PFSK-1 (cell line): ENCODE data around the gene CSNK1G3.

ENCODE experiments used
- POLR2AphosphoS5 ChIP-seq: IDR thresholded peaks from 2 replicates; pipeline ENCODE4 v1.6.1; 2012; ENCODE audit warnings: low read depth, mild to moderate bottlenecking, control low read depth, low read length, moderate library complexity
- SIN3A ChIP-seq: IDR thresholded peaks from 2 replicates; pipeline ENCODE4 v1.6.1; 2012; ENCODE audit warnings: mild to moderate bottlenecking, low read length, moderate library complexity, borderline replicate concordance; ENCODE audit not compliant: insufficient read depth
- TAF1 ChIP-seq: IDR thresholded peaks from 2 replicates; pipeline ENCODE4 v1.6.1; 2012; ENCODE audit warnings: low read length, control low read depth, borderline replicate concordance; ENCODE audit not compliant: insufficient read depth
- TF ChIP-seq, protein P1 (sequence below), 2 experiments: IDR thresholded peaks; 2 replicates each; pipeline versions ENCODE4 v1.6.1 to v1.8.0; 2011 to 2012; ENCODE audit warnings: low read depth in 2 of 2, low read length in 2 of 2, control low read depth in 1 of 2, inconsistent platforms in 1 of 2, mild to moderate bottlenecking in 1 of 2, moderate library complexity in 1 of 2; ENCODE audit not compliant: insufficient read depth in 1 of 2

DNA sequence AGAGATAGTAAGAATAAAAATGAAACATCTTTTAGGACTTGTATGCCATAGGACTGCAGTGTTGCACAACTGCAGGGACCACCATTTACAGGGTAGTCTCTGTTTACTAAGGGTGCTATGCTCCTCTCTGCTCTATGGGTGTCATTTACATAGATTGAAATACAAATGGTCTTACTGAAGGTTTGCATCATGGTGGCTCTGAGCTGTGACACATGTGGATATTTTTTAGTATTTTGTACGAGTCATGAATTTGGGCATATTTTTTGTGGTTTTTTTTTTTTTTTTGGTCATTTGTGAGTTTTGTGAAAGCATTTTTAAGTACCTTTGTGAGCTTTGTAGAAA is 47.4 kb downstream of the CSNK1G3 start:
- TF ChIP-seq POLR2AphosphoS5 (no peak), SIN3A (no peak), TAF1 (no peak)
- TF ChIP-seq, protein P1, sequence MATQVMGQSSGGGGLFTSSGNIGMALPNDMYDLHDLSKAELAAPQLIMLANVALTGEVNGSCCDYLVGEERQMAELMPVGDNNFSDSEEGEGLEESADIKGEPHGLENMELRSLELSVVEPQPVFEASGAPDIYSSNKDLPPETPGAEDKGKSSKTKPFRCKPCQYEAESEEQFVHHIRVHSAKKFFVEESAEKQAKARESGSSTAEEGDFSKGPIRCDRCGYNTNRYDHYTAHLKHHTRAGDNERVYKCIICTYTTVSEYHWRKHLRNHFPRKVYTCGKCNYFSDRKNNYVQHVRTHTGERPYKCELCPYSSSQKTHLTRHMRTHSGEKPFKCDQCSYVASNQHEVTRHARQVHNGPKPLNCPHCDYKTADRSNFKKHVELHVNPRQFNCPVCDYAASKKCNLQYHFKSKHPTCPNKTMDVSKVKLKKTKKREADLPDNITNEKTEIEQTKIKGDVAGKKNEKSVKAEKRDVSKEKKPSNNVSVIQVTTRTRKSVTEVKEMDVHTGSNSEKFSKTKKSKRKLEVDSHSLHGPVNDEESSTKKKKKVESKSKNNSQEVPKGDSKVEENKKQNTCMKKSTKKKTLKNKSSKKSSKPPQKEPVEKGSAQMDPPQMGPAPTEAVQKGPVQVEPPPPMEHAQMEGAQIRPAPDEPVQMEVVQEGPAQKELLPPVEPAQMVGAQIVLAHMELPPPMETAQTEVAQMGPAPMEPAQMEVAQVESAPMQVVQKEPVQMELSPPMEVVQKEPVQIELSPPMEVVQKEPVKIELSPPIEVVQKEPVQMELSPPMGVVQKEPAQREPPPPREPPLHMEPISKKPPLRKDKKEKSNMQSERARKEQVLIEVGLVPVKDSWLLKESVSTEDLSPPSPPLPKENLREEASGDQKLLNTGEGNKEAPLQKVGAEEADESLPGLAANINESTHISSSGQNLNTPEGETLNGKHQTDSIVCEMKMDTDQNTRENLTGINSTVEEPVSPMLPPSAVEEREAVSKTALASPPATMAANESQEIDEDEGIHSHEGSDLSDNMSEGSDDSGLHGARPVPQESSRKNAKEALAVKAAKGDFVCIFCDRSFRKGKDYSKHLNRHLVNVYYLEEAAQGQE (IDR thresholded peaks at IDR 0.05; ENCODE audit: insufficient read depth in 1 of 2, low read depth in 2 of 2, low read length in 2 of 2) = no peak
